HG03432 (cell line): ENCODE data around the gene ERICH2.

Source experiments
- ATAC-seq: cut with Tn5 transposase; IDR thresholded peaks from one replicate; pipeline ENCODE4 v1.9.1; 2021; ENCODE audit warnings: mild to moderate bottlenecking, moderate library complexity; ENCODE audit not compliant: unreplicated experiment

Gene ERICH2

DNA sequence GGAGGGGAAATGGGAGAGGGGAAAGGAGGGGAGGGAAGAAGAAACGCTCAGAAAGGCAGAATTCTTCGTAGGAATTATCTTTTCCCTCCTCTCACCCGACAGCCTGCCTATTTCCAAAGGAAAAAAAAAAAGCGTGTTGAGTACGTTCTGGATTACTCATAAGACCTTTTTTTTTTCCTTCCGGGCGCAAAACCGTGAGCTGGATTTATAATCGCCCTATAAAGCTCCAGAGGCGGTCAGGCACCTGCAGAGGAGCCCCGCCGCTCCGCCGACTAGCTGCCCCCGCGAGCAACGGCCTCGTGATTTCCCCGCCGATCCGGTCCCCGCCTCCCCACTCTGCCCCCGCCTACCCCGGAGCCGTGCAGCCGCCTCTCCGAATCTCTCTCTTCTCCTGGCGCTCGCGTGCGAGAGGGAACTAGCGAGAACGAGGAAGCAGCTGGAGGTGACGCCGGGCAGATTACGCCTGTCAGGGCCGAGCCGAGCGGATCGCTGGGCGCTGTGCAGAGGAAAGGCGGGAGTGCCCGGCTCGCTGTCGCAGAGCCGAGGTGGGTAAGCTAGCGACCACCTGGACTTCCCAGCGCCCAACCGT, 46.4 kb downstream of the ERICH2 start, which contains the start of gene GAD1:
TSS of gene GAD1 (plus strand) at position 384 of the 589 bp plus-strand sequence. CDS start 1,705 bp downstream, outside the sequence.
- ATAC-seq: peak; percentile 63

DNA sequence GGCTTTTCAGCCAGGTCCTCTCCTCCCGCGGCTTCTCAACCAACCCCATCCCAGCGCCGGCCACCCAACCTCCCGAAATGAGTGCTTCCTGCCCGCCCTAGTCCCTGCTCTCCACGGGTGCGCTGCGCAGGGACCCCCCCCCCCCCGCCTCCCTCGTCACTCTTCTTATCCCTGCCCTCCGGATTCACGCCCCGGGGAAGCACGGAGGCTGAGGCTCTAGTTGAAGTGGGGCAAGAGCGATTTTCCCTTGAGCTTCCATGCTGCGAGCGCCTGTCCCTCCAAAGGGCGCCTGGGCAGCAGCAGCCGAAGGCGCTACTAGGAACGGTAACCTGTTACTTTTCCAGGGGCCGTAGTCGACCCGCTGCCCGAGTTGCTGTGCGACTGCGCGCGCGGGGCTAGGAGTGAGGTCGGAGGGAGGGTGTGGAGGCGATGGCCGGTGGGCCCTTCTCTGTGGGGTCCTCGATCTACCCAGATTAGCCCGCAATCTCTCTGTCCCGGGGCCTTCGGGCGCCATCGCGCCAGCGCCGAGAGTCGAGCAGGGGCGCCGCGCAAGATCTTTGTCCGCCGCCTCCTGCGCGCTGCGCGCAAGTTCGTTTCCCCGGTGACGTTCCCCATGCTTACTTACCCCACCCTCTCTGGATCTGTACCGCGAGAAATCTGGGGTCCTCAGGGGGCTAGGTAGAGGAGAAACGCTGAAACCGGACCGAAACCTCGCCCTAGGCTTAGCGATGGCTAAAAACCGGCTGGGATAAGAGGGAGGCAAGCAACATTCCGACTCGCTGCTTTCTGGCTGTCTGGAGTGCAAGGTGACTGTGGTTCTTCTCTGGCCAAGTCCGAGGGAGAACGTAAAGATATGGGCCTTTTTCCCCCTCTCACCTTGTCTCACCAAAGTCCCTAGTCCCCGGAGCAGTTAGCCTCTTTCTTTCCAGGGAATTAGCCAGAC, 47.2 kb downstream of the ERICH2 start:
- no peak for ATAC-seq

DNA sequence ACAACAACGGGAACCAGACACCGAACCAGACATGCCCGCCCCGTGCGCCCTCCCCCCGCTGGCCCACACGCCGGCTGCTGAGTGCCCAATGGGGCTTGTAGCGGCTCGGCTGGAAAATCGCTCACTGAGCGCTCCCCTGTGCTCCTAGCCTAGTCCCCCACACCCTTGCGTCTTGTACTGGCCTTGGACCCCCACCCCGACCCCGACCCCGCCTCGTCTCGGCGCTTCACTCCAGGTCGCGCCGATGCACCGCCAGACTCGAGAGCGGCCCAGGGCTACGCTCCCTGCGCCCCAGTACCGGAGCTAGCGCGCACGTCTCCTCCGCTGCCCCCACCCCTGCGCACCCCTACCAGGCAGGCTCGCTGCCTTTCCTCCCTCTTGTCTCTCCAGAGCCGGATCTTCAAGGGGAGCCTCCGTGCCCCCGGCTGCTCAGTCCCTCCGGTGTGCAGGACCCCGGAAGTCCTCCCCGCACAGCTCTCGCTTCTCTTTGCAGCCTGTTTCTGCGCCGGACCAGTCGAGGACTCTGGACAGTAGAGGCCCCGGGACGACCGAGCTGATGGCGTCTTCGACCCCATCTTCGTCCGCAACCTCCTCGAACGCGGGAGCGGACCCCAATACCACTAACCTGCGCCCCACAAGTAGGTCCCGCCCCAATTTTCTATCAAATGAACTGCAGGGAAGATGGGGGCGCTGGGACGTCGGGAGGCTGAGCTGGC, 48.0 kb downstream of the ERICH2 start:
- ATAC-seq: no peak

DNA sequence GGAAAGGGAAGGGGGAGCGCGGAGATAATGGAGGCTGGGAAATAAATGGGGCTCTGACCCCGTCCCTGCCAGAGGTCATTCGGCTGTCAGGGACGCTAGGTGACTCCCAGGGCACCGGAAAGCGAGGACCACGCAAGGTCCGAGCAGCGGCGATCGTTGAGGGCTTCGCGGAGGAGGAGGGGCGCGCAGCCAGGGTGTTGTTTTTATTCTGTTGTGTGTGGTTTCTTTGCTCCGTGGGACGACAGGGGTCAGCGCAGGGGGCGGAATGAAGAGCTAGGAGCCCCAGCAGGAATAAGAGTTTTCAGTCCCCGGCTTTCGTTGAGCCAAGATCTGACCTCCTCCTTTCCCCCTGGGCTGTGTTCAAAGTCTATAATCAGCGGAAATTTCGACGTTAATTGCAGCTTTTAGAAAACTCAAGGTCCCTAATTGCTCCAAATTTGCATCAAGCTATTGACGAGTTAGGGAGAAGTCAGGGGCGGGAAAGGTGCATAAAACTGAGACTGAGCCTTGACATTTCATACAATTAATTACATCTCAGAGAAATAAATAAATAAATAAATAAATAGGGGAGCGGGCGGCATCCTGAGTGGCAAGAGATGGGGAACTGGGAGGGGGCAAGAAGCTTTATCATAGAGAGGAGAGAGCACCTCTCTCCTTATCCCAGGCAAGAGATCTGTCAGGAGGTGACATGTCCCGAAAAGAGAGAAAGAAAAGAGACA, 48.7 kb downstream of the ERICH2 start:
- no peak for ATAC-seq

DNA sequence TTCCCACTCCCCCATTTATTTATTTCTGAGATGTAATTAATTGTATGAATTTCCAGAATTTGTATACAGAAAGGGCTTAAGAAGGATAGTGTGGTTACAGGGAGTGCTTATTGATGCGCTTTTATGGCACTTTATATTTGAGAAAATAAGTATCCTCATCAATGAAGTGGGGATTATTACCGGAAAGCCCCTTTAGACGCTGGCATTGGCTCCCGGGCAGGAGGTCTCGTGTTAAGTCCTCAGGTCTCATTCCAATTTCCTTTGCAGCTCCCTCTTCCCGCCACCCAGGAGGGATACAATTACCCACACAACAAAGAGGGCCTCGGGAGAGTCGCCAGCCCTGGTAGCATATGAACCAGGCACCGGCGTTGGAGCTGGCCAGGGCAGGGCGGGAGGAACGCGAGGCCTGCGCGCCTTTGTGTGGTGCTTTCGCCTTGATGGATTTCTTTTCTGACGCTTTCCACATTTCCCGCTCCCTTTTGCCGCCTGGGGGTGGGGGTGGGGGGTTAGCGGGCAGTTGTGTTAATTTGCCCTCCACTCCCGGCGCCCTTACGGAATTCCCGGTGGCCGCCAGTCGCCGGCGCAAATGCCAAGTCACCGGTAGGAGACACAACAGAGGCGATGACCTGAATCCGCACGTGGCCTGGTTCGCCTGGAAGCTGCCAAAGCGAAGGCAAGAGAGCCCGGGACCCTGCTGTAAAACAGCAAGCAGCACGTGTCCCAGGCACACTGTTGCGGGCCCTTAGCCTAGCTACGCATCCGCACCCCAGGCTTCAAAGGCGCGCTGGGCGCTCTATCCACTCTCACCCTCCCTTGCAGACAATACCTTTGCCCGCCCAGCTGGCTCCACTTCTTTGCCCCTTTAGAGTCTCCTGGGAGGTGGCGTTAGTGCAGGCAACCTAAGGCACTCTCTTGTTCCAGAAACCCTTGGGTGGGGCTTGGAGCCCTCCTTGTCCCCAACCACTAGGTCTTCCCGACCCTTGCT, 49.8 kb downstream of the ERICH2 start:
- ATAC-seq: no peak

DNA sequence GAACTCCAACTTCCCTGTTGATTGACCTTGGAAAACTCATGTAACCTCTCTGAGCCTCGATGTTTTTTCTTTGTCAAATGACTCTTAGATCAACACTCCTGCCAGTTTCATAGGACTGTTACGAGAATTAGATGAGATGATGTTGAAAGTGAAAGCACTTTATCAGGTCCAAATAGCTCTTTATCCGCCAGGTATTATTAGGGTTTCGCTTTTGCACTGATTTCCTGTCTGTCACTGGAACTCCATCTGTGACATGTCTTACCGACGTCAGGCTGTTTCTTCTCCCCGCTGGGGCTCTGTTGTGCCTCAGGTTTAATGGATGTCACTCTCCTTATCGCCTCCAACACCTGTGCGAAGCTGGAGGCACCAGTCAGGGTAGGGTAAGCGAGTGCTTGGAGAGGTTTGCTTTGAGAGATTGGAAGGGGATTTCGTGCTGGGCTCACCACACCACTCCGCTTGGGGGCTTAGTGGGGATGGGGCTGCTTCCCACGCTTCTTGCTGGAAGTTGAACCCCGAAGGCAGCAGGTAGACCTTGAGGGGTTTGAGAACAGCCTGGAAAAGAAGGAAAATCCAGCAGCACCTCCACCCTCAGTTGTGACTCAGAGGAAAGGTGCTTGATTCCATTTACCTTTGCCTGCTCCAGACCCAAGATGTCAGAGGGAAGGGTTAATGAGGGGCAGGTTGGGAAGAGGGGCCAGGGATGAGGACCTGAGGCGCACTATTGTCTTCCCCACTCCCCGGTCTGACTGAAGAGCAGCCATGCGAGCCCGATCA, 50.8 kb downstream of the ERICH2 start:
- ATAC-seq: peak; percentile 54

DNA sequence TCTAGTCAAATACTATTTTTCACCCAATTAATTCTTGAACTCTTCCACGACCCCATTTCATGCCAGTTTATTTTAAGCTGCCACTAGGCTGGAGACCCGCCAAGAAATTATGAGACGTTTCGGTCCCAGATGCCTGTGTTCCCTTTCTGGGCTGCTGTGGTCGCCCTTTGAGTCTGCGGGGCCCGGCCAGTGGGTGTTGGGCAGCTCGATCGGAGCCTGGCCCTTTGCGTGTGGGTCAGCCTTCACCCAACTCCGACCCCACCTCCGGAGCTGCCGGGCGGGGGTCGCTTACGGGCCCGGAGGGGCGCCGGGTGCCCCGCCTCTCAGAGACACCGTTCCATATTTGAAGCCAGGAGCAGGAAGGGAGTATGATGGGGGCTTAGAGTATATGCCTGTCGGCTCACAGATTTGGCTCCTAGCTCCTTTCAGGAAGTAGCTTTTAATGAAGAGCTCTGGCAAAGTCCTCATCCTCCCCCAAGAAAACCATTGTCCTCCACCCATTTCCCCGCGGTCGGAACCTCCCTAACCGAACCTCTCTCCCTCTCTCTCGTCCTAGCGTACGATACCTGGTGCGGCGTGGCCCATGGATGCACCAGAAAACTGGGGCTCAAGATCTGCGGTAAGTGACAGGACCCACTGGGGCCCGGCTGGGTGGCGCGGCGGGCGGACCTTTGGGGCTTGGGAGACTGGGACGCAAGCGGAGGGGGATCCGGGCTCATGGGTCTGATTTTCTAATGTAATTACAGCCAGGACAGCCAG, 51.5 kb downstream of the ERICH2 start:
- no peak for ATAC-seq

DNA sequence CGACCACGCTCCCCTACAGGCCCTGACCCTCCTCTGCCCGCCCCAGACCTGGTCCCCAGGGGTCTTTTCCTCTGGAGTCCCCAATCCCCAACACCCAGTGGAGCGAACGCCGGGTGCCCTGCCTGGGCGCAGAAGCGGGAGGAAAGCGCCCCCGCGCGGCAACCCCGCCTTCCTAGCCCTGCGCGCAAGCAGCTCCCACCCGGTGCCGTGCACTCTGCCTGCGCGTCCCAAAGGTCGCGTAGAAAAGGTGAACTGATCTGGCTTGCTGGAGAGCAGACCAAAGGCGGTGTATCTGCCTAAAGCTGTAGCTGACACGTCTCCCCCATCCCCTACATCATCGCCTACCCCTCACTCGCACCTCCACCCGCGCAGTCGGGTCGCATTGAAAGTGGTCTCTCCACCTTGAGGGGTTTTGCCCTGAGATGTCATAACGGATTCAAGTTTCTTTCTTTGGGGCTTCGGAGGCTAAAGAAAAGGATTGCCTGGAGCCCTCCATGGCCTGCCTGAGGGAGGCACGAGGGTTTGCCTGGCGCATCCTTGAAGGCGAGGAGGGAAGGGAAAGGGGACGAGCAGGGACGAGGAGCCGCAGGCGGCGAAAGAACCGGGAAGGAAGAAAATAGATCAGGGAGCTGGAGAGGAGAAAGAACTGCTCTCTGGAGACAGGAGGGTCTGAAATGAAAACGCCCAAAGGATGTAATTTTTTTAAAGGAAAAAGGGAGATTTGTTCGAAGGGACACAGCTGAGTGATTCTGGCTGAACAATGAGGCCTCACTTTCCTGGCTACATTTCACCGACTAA, 52.3 kb downstream of the ERICH2 start:
- no peak for ATAC-seq

DNA sequence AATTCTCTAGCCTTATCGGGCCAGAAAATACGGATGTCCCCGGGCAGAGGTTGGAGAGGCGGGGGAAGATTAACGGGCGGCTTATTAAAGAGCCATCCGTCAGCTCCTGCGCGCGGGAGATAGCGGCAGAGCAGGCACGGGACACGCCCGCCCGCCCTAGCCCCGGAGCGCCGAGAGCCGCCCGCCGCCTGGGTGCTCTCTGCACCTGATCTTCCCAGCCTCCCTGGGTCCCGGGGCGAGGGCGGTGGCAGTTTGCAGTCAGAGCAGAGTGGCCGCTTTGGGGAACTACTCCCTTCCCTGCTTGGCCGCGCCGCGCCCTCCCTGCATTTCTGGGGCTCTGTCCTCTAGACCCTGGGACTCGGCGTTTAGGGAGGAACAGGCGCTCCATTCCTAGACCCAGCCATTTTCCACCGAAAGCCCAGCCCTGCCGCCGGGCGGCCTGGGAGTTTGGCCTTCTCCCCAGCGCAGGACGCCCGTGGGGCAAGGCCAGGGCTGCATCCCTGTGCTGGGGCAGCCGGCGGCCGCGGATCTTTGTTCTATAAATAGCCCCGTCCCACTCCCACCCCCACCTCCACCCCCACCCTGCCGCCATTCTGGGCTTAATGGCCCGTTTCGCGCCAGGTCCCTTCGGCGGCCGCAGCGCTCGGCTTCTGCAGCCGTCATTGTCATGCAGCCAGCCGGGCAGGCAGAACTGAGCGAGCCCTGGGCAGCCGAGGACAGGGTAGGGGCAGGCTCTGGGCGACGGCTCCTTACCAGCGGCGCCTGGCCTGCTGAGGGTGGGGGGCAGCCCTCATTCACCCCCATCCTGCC, 53.1 kb downstream of the ERICH2 start:
- ATAC-seq: no peak

DNA sequence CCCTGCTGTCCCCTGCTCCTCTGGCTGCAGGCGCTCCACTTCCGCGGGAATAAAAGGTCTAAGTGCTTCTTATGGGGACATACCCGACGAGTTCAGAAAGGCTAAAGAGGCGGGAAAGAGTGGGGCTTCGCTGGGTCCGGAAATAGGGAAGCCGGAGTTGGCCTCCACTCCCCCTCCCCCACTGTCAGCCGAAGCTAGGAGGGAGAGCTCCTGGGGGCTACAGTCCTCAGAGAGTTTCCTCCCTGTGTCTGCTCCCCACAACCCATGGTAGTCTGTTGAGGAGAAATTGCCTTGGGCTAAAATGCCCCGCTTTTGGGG, 53.7 kb downstream of the ERICH2 start:
- no peak for ATAC-seq

DNA sequence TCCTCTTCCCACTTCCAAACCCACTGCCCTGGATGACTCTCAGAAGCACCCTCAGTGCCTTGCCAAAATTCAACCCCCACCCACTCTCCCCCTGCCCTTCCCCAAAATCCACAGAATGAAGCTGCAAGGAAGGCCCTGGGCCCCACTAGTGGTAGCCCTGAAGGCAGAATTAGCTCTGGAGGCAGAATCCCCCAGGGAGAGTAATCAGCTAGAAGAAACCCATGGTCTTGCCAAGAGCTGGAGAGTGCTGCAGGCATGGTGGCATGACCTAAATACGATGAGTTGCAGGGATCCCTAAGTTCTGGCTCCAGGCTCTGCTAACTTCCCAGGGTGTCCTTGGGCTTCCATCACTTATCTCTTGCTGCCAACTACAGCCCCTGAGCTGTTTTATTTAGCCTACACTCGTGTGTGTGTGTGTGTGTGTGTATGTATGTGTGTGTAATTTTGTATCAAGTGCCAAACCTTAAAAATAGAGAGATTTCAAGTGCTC, 54.4 kb downstream of the ERICH2 start:
- ATAC-seq: no peak

DNA sequence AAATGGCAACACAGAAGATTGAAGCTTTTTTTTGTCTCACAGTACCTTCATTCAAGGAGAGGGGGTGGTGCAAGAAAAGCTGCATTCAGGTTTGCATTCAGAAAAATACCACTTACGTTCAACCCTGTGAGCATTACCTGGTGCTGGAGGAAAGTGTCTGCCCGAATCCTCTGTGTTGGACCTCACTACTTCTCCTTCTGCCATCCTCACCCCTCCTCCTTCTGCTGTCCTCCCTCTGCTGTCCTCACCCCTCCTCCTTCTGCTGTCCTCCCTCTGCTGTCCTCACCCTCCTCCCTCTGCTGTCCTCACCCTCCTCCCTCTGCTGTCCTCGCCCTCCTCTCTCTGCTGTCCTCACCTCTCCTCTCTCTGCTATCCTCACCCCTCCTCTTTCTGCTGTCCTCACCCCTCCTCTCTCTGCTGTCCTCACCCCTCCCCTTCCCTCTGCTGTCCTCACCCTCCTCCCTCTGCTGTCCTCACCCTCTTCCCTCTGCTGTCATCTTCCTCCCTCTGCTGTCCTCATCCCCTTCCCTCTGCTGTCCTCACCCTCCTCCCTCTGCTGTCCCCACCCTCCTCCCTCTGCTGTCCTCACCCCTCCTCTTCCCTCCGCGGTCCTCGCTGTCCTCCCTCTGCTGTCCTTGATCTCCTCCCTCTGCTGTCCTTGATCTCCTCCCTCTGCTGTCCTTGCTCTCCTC, 57.8 kb downstream of the ERICH2 start:
- no peak for ATAC-seq

DNA sequence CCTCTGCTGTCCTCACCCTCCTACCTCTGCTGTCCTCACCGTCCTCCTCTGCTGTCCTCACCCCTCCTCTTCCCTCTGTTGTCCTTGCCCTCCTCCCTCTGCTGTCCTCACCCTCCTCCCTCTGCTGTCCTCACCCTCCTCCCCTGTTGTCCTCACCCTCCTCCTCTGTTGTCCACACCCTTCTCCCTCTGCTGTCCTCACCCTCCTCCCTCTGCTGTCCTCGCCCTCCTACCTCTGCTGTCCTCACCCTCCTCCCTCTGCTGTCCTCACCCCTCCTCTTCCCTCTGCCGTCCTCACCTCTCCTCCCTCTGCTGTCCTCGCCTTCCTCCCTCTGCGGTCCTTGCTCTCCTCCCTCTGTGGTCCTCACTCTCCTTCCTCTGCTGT, 58.3 kb downstream of the ERICH2 start:
- no peak for ATAC-seq

DNA sequence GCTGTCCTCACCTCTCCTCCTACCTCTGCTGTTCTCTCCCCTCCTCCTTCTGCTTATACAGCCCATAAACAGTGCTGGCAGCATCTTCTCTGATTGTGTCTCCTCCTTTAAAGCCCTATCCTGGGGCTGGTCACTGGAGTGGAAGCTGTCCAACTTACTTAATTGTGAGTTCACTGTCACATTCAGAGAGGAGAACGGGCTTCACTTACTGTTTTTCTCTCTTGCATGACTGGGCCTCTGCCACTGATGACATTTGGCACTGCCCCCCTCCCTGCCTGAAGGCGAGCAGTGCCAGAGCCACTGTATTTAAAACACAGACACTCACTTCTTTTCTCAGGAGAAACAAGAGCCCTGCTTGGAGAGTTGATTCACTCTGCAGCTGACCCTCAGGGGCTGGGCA, 58.9 kb downstream of the ERICH2 start:
- ATAC-seq: no peak

DNA sequence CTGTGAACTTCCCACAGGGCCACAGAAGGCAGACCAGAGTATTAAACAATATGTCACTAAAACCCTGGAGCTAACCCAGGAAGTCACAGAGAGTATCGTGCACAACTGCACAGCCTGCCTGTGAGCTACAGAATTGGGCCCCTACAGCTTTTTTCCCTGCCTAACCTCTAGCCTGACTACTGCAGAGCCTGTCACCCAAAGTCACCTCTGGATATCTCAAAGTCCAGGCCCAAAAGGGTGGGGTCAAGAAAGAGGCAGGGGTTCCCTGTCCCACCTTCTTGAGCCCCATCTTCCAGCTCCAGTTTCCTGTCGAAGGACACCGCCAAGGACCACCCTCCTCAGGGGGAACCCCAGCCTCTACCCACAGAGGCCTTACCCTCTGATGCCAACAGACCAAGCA, 60.0 kb downstream of the ERICH2 start:
- no peak for ATAC-seq

DNA sequence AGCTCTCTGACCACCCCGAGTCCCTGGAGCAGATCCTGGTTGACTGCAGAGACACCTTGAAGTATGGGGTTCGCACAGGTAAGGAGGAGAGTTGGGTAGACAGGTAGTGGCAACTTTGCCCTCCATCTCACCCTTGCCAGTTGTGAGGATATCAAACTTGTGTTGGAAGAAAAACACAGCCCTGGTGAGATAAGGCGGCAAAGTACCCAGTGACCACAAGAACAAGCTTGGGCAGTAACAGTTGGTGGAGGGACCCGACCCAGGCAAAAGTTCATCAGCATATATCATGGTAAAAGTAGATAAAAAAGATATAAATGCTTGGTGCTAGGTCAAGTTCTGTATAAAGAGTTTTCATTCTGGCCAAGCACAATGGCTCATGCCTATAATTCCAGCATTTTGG, 60.9 kb downstream of the ERICH2 start:
- ATAC-seq: no peak
